Spleen (tissue), 7 donors: ENCODE results near the gene ALPP.

Experiments
- CTCF ChIP-seq, 11 experiments: fragments of 200-600 bp in 7 of 11; fragments of 450-650 bp in 4 of 11; sonication (generic) in 4 of 11; IDR thresholded peaks in 8 of 11; conservative IDR thresholded peaks in 3 of 11; 1 replicate in 7 of 11; 2 replicates in 4 of 11; pipeline versions ENCODE4 v1.4.0 to v1.8.0; 2016 to 2021; ENCODE audit warnings: antibody characterized with exemption in 11 of 11, inconsistent platforms in 4 of 11, mild to moderate bottlenecking in 1 of 11
- POLR2A ChIP-seq, 3 donors: fragments of 450-650 bp; IDR thresholded peaks; one replicate each; pipeline ENCODE4 v1.5.1; 2017; ENCODE audit warnings: antibody characterized with exemption in 3 of 3, mild to moderate bottlenecking in 1 of 3
- donor health status: DM: no; HTN: no; CAD: no; lungs with moderate emphysema.
- donor health status: DM: no; HTN: no; CAD: no.
- donor health status: DM: no; HTN: no; CAD: no.

GRCh38 chr2:232349946-232350635 is 28.5 kb upstream of the ALPP start:
- no peak for TF ChIP-seq POLR2A (IDR thresholded peaks at IDR 0.05)
- no peak for TF ChIP-seq CTCF (IDR thresholded peaks at IDR 0.05 in 8 of 11, conservative IDR thresholded peaks at IDR 0.05 in 3 of 11)
